ENCODE measurements around the gene CACNA1B. TPM values are rescaled to one million over a fixed set of nuclear protein-coding genes. Genes with fewer than 3 reads are reported as not detected.

CACNA1B gene
- total RNA-seq, 1 donor, result under 0.01 TPM

DNA sequence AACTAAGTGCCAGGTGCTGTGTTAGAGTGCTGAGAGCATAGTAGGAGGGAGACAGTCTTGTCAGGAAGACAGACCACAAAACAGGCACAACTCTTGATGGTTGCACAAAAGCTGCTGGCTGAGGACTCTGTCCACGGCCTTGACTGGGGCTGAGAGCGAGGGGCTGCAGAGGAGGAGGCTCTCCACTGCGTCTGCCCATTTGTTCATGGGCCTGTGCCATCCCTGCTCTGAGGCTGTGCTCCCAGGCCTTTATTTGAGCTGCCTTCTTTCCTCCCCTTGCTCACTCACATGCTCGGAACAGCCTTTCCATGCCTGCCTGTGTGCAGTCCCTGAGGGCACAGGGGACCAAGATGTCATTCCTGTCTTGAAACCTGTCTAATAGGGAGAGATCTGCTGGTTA, 147.8 kb downstream of the CACNA1B start:
- Histone ChIP-seq H3K36me3 (ENCODE audit: insufficient read depth, low read length) (no peaks in the 10 kb centered on the region), H3K4me1 (ENCODE audit: insufficient read depth, low read length) (no peaks in the 10 kb centered on the region), H2AFZ (ENCODE audit: low read length) (no peak overlapping the region), H3K4me3 (ENCODE audit: insufficient read depth, low read length) (no peak overlapping the region), H3K27me3 (ENCODE audit: insufficient read depth, low read length) (peaks cover 21% of the 10 kb centered on the region), H3K27ac (ENCODE audit: low read depth, low read length) (no peak overlapping the region), H3K4me2 (ENCODE audit: insufficient read depth, low read length) (no peak overlapping the region), H3K79me2 (ENCODE audit: insufficient read depth, low read length) (no peaks in the 10 kb centered on the region), H4K20me1 (ENCODE audit: insufficient read depth, low read length) (no peaks in the 10 kb centered on the region), H3K9me3 (ENCODE audit: low read depth, low read length) (no peaks in the 10 kb centered on the region)
- DNase-seq (ENCODE audit: insufficient read length, low spot score, missing footprints), result no peak
- TF ChIP-seq, protein P1, sequence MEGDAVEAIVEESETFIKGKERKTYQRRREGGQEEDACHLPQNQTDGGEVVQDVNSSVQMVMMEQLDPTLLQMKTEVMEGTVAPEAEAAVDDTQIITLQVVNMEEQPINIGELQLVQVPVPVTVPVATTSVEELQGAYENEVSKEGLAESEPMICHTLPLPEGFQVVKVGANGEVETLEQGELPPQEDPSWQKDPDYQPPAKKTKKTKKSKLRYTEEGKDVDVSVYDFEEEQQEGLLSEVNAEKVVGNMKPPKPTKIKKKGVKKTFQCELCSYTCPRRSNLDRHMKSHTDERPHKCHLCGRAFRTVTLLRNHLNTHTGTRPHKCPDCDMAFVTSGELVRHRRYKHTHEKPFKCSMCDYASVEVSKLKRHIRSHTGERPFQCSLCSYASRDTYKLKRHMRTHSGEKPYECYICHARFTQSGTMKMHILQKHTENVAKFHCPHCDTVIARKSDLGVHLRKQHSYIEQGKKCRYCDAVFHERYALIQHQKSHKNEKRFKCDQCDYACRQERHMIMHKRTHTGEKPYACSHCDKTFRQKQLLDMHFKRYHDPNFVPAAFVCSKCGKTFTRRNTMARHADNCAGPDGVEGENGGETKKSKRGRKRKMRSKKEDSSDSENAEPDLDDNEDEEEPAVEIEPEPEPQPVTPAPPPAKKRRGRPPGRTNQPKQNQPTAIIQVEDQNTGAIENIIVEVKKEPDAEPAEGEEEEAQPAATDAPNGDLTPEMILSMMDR (IDR thresholded peaks at IDR 0.05; ENCODE audit: extremely low read depth, low read depth, low read length), result no peak

DNA sequence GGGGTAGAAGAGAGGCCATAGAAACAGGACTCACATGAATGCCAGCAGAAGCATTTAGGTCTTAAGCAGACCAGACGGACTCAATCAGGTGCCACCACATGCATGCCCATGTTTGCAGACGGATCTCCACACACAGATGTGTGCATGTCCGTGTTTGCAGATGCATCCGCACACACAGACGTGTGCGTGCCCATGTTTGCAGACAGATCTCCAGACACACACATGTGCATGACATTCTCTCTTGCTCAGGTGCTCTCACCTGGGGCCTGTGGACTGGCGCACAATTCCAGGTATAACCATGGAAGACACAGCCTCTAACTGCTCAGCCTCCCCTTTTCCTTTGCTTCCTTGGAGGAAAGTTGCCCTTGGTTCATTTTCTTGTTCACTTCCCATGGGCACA, 148.3 kb downstream of the CACNA1B start:
- H3K36me3 ChIP-seq (ENCODE audit: insufficient read depth, low read length), result no peaks in the 10 kb centered on the region

GRCh38 chr9:138028596-138028995, 151.0 kb downstream of the CACNA1B start:
- no peak for DNase-seq (ENCODE audit: insufficient read length, low spot score, missing footprints)
- no peak overlapping the region for H3K4me3 ChIP-seq (ENCODE audit: insufficient read depth, low read length)
- no peak overlapping the region for H3K4me2 ChIP-seq (ENCODE audit: insufficient read depth, low read length)
- TF ChIP-seq, protein P1 (IDR thresholded peaks at IDR 0.05; ENCODE audit: extremely low read depth, low read depth, low read length), result no peak
- no peak overlapping the region for H3K27ac ChIP-seq (ENCODE audit: low read depth, low read length)
- H3K4me1 ChIP-seq (ENCODE audit: insufficient read depth, low read length), result no peaks in the 10 kb centered on the region
- no peaks in the 10 kb centered on the region for H3K9me3 ChIP-seq (ENCODE audit: low read depth, low read length)
- H2AFZ ChIP-seq (ENCODE audit: low read length), result no peak overlapping the region
- H4K20me1 ChIP-seq (ENCODE audit: insufficient read depth, low read length), result no peaks in the 10 kb centered on the region
- H3K79me2 ChIP-seq (ENCODE audit: insufficient read depth, low read length), result no peaks in the 10 kb centered on the region
- H3K27me3 ChIP-seq (ENCODE audit: insufficient read depth, low read length), result peaks cover 7% of the 10 kb centered on the region
- H3K36me3 ChIP-seq (ENCODE audit: insufficient read depth, low read length), result no peaks in the 10 kb centered on the region

More for the DNA sequence above, 148.3 kb downstream of the CACNA1B start:
- Histone ChIP-seq H2AFZ (ENCODE audit: low read length) (no peak overlapping the region), H3K79me2 (ENCODE audit: insufficient read depth, low read length) (no peaks in the 10 kb centered on the region), H3K4me1 (ENCODE audit: insufficient read depth, low read length) (no peaks in the 10 kb centered on the region), H3K9me3 (ENCODE audit: low read depth, low read length) (no peaks in the 10 kb centered on the region), H3K4me2 (ENCODE audit: insufficient read depth, low read length) (no peak overlapping the region), H3K27ac (ENCODE audit: low read depth, low read length) (no peak overlapping the region), H3K4me3 (ENCODE audit: insufficient read depth, low read length) (no peak overlapping the region), H4K20me1 (ENCODE audit: insufficient read depth, low read length) (no peaks in the 10 kb centered on the region), H3K27me3 (ENCODE audit: insufficient read depth, low read length) (peaks cover 21% of the 10 kb centered on the region)
- DNase-seq (ENCODE audit: insufficient read length, low spot score, missing footprints), result no peak
- TF ChIP-seq, protein P1 (IDR thresholded peaks at IDR 0.05; ENCODE audit: extremely low read depth, low read depth, low read length), result no peak

GRCh38 chr9:138031186-138031585, 153.6 kb downstream of the CACNA1B start:
- H4K20me1 ChIP-seq (ENCODE audit: insufficient read depth, low read length), result no peaks in the 10 kb centered on the region
- H2AFZ ChIP-seq (ENCODE audit: low read length), result no peak overlapping the region
- no peak overlapping the region for H3K4me3 ChIP-seq (ENCODE audit: insufficient read depth, low read length)
- H3K79me2 ChIP-seq (ENCODE audit: insufficient read depth, low read length), result no peaks in the 10 kb centered on the region
- no peak for DNase-seq (ENCODE audit: insufficient read length, low spot score, missing footprints)
- no peaks in the 10 kb centered on the region for H3K36me3 ChIP-seq (ENCODE audit: insufficient read depth, low read length)
- no peaks in the 10 kb centered on the region for H3K4me1 ChIP-seq (ENCODE audit: insufficient read depth, low read length)
- H3K9me3 ChIP-seq (ENCODE audit: low read depth, low read length), result no peaks in the 10 kb centered on the region
- no peak overlapping the region for H3K27ac ChIP-seq (ENCODE audit: low read depth, low read length)
- TF ChIP-seq, protein P1 (IDR thresholded peaks at IDR 0.05; ENCODE audit: extremely low read depth, low read depth, low read length), result no peak
- no peaks in the 10 kb centered on the region for H3K27me3 ChIP-seq (ENCODE audit: insufficient read depth, low read length)
- H3K4me2 ChIP-seq (ENCODE audit: insufficient read depth, low read length), result no peak overlapping the region
